Colon (tissue), 2 donors: Measurements from ENCODE around the gene KSR2.
"Not testable (repeated sequence)": the region's sequence is repeated elsewhere in the genome, so short reads cannot be mapped to it uniquely, and the experiment has no call there.

Experiments
- FAIRE-seq: peaks from 2 replicates; lab custom pipeline; 2012; peaks lifted over from hg19 to GRCh38; lab: Jason Lieb, UNC
- donor health status: control.
- donor health status: control.

Gene KSR2

GRCh38 chr12:117890644-117891043 is 78.1 kb downstream of the KSR2 start:
- FAIRE-seq = no peak

DNA sequence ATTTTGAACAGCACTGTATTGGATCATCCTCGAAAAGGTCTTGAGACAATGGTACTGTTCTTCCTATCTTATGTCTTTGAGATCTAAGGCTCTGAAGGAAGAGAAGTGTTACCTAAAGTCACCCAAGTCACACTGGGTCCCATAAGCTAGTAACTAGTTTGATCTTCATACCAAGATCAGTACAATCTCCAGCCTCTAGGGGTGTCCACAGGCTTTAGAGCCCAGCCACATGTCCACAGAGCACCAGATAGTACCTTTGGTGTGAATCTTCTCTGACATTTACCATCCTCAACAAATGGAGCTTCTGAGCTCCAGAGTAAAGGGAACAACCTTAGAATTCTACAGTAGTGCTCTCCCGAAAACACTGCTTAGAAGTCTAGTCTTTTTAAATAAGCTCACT is 78.7 kb downstream of the KSR2 start:
- no peak for FAIRE-seq

DNA sequence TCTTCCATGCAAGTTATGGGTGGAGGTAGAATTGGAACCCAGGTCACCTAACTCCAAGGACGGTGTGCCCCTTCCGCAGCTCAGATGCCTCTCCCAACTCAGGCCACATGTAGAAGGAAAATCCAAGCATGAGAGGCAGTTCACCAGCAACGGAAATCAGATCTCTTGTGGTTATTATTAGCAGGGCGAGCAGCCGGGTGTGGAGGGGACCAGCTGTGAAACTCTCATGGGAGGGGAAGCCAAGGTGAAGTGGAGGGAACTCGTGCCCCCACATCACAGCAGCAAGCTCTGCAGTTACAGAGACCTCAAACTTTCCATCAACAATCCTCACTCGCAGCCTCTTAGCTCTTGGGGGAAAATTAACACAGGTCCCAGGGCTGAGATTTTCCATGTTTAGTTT is 79.7 kb downstream of the KSR2 start:
- no peak for FAIRE-seq

DNA sequence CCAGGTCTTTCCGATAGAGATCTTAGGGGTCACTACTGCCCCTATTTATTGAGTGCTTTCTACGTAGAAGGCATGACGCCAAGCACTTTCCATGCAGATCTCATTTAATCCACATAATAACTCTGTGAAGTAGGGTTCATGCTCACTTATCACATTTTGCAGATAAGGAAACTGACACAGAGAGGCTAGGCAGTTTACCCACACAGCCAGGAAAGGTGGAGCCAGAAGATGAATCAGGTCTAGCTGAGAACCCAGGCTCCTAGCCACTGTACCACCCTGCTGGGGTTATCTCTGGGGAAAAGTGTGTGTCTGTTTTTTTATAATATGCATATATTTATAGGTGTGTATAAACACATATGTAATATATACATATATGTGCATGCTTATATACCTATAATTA is 83.6 kb downstream of the KSR2 start:
- FAIRE-seq = no peak

DNA sequence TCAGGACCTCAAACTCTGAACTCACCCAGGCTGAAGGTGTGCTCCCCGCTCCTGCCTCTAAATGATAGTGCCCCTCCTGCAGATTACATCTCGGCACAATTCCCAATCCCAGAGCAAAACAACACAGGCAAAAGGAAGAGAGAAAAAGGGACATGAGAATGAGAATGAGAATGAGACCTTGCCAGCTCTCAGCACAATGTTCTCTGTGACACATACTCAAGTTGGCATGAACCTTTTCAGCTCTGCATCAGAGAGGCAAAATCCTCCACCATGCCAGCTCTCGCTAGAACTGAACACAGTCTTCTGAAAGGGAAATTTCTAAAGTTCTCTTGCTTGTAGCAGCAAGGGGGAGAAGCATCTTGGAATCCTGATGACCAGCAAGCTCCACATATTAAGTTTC is 84.6 kb downstream of the KSR2 start:
- FAIRE-seq = no peak

GRCh38 chr12:117882603-117883184 is 86.1 kb downstream of the KSR2 start:
- no peak for FAIRE-seq

DNA sequence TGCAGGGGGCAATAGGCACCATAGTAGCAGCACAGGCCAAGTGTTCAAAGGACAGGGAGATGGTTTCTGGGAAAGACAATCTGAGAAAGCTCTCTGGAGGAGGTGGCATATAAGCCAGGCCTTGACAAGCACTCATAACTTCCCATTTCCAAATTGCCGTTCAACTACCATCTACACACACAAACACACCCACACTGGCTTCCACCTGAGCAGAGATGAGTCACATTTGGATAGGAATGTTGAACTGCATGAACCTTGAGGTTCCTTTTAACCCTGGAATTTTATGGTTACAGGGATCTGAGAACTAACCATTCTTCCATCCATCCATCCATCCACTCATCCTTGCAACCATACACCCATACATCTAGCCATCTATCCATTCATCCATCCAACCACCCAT is 86.6 kb downstream of the KSR2 start:
- no peak for FAIRE-seq

GRCh38 chr12:117881517-117881916 is 87.3 kb downstream of the KSR2 start:
- no peak for FAIRE-seq

DNA sequence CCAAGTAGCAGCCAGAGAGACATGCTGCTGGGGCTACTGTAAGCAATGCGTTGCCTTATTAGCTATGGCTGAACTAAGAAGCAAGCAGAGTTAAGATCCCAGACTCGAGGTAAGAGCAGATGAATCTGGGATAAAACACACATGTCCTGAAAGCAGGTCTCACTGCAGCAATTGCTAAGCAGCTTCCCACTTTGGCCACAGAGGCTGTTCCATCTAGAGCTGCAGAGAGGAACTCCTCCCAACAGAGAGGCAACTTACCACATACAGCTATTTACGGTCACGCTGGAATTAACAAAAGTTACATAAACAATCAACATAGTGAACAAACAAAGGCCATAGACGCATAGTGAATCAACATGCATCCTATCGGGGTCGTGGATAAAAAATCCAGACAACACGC is 90.2 kb downstream of the KSR2 start:
- FAIRE-seq = no peak

DNA sequence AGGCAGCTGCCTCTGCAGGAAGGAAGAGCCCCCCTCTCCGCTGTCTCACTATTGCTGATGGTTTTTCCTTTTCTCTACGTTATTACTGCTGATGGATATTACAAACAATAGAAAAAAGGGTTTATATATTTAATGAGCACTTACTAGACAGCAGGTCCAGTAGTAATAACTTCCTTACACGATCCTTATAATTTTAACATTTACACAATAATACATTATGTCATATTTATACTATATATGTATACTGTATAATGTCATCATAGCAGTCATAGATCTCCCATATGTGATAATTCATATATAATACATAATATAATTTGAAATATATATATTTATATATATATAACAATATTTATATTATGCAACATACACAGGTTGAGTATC is 92.4 kb downstream of the KSR2 start:
- no peak for FAIRE-seq

- FAIRE-seq = no peak
Observed at GRCh38 chr12:117875744-117876435, 92.9 kb downstream of the KSR2 start.

DNA sequence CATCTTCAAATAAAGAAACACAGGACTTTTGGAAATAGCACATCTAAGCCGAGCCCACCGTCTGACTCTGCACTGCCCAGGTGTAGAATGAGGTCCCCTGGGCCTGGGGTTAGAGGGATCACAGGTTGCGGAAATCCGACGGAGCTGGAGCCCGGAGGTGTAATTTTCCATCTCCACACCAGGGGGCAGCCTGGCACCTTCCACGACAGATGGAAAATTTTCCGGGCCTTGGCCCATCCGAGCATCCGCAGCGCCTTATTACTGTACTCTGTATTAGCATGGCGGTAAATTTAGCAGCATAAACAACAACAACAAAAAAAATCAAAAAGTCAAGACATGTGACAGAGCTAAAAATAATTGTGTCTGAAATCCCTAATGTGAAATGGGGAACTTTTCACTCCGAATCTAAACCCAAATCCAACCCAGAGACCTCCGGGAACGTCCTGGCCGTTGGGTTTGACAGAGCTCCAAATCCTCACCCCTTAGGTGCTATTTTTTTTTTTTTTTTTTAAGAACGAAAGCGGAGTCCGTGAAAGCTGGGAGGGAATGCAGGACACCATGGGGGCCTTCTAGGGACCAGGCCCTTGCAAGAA is 93.9 kb downstream of the KSR2 start:
- FAIRE-seq = no peak

- not testable (repeated sequence) for FAIRE-seq
Observed at GRCh38 chr12:117874198-117874597, 94.6 kb downstream of the KSR2 start.

- FAIRE-seq = no peak
Observed at GRCh38 chr12:117872546-117873169, 96.1 kb downstream of the KSR2 start.

DNA sequence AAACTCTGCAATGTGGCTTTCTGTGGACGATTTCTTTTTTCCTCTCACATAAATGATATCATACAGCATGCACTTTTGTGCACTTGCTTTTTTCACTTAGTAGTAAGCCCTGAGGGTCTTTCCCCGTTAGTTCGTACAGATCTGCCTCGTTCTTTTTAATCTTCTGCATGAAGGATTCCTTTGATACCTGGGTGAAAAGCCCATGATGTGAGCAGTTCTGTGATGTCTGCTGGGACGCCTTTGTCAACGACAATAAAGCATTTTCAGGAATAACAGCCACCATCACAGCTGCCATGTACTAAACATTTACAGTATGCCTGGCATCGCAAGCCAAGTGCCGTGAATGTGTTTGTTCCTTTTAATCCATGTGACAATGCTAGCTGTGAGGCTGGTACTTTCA is 99.2 kb downstream of the KSR2 start:
- no peak for FAIRE-seq

DNA sequence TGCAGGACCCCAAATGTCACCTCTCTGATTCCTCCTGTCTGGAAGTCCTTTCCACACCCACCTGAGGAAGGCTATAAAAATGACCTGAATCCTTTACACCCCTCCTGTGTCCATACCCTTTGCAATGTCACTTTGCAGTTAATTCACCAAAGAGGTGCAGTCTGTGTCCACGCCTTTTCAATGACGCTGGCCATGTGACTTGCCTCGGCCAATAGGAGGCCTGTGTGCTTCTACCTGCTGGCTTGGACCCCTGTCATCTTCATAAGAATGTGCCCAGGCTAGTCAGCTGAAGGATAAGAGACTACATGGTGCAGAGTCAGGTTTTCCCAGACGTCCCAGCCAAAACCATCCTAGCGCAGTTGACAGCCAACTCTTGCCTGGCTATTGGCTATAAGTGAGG is 101.4 kb downstream of the KSR2 start:
- no peak for FAIRE-seq

DNA sequence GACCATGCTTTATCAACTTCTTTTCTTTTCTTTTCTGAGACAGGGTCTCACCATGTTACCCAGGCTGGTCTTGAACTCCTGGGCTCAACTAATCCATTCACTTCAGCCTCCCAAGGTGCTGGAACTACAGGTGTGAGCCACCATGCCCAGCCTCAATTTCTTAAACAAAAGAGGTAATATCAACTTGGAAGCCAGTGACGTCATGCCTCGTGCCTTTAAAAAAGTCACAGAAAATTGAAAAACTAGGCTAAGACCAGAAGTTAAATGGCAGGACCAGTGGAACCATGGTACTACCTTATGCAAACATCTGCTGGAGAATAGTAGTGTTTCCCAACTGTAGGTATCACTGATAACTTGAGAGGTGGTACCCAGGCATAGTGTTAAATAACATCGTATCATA is 103.3 kb downstream of the KSR2 start:
- no peak for FAIRE-seq

DNA sequence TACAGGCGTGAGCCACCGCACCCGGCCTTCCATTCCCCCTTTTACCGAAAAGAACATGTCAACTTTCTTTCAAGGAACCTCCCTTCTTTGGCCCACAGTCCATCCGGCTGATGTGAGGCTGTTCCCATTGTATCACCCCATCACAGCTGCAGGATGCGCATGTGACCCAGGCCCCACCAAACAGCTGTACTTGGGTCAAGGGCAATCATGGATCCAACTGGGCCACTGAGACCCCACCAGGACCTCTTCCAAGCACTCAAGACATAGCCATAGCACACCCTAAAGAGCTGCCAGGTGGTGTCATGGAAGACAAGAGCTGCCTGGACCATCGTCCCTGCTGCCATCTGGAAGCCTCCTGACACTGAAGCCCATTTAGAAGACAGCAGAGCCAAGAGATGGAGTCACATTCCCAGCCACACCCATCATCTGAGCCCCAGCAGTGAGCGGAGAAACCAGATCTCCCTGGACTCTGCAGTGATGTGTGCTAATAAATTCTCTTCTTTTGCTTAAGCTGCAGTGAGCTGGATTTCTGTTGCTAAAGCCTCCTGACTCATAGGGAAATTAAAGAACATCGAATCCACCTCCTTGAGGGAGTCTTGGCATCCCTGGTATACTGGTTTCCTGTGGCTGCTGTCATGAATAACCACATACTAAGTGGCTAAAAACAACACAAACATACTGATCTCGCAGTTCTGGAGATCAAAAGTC is 105.6 kb downstream of the KSR2 start:
- no peak for FAIRE-seq

DNA sequence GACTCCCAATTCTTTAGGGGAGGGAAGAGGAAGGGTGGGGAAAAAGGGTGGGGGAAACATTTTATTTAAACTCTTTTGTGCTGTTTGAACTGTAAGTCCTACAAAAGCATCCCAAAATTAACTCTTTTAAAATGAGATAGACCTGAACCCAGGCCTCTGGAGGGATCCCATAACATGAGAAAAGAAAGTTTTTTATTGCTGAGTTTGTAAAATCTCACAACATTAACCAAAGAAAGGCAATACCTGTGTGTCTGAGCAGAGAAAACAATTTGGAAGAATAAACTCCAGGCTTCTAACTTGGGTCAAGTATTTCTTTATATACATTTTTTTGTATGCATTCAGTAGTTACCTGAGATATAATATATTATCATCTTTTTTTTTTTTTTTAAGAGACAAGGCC is 107.1 kb downstream of the KSR2 start:
- FAIRE-seq = no peak

GRCh38 chr12:117860787-117861290 is 108.0 kb downstream of the KSR2 start:
- not testable (repeated sequence) for FAIRE-seq

DNA sequence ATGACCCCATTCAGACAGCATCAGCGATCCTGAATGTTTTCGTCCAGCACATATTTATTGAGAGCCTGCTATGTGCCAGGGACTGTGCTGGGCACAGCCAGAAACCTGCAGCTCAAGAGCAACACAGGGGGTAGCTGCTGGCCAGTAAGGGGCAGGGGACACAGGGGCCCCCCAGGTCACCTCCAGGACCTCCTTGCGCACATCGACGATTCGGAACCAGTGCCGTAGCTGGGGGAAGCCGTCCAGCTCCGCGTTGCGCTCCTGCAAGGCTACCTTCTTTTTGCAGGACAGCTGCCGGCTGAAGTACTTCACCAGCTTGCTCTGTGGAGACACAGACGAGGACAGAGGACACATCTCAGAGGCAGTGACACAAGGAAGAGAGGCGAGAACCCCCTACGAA is 108.7 kb downstream of the KSR2 start:
- FAIRE-seq = no peak
